Muscle layer of colon (tissue), 2 donors: Measurements from ENCODE around the gene FRMPD1.
"Not testable (repeated sequence)": the region's sequence is repeated elsewhere in the genome, so short reads cannot be mapped to it uniquely, and the experiment has no call there.

Source experiments
- H3K27ac ChIP-seq: one replicate; pipeline ENCODE4 v1.7.0; 2013; ENCODE audit warnings: low read depth, mild to moderate bottlenecking, low read length, moderate library complexity
- H3K27me3 ChIP-seq, 2 donors: one replicate each; pipeline ENCODE4 v1.7.0; 2013; ENCODE audit warnings: low read length in 2 of 2, mild to moderate bottlenecking in 2 of 2; ENCODE audit not compliant: insufficient read depth in 2 of 2, control insufficient read depth in 1 of 2
- H3K36me3 ChIP-seq: one replicate; pipeline ENCODE4 v1.7.0; 2013; ENCODE audit warnings: mild to moderate bottlenecking, low read length; ENCODE audit not compliant: insufficient read depth
- H3K4me1 ChIP-seq: one replicate; pipeline ENCODE4 v1.7.0; 2013; ENCODE audit warnings: mild to moderate bottlenecking, low read length; ENCODE audit not compliant: insufficient read depth
- H3K4me3 ChIP-seq, 2 donors: one replicate each; pipeline ENCODE4 v1.7.0; 2013; ENCODE audit warnings: low read length in 2 of 2, low read depth in 1 of 2, mild to moderate bottlenecking in 1 of 2, moderate library complexity in 1 of 2
- H3K9ac ChIP-seq: one replicate; pipeline ENCODE4 v1.7.0; 2013; ENCODE audit warnings: low read length
- H3K9me3 ChIP-seq: one replicate; pipeline ENCODE4 v1.7.0; 2013; ENCODE audit warnings: mild to moderate bottlenecking, low read length
- donor health status: abdominal sarcoma.
- donor health status: Adenocarcinoma of cecum.

Gene FRMPD1, protein sequence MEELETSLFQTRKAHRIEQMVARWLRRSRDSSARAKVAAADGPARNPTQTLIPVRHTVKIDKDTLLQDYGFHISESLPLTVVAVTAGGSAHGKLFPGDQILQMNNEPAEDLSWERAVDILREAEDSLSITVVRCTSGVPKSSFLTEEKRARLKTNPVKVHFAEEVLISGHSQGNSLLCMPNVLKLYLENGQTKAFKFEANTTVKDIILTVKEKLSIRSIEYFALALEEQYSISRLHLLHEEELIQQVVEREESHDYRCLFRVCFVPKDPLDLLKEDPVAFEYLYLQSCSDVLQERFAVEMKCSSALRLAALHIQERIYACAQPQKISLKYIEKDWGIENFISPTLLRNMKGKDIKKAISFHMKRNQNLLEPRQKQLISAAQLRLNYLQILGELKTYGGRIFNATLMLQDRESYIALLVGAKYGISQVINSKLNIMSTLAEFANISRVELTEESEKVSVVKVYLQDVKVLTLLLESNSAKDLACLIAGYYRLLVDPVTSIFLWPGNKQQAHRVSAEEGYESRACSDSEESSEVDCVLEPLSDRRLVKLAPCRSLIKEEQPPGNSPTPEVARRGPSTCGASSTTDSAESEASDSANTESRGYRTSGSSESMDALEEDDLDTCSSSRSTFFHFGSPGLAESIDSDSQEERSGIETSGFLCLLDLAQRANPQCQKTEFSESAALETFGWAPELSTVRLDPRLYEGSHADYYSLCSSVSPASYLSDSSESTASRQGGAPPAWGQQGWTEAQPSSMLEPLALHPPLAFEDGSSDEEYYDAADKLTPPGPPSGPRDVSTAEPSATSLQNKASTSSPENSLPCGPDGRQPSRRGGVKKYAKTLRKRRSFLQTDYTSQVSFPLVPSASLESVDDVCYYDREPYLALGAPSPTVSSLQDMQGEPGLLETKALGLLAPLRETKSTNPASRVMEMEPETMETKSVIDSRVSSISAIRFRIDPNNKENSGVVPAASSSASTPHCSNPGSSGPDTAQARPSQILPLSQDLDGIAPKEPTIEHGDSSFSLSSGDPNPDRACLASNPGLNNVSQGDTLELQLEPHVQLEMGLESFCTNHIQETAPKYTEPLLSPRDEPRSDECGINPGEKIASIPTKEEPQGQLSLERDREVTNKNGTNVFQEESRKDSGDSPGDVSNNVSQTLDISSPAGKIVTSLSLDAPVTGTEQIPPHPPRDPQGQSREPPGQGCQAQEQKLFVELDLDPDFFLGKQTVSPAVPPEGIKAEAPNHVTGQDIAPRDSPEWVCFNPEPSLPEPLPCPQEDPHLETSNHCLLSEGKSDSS (N-terminal part only)

DNA sequence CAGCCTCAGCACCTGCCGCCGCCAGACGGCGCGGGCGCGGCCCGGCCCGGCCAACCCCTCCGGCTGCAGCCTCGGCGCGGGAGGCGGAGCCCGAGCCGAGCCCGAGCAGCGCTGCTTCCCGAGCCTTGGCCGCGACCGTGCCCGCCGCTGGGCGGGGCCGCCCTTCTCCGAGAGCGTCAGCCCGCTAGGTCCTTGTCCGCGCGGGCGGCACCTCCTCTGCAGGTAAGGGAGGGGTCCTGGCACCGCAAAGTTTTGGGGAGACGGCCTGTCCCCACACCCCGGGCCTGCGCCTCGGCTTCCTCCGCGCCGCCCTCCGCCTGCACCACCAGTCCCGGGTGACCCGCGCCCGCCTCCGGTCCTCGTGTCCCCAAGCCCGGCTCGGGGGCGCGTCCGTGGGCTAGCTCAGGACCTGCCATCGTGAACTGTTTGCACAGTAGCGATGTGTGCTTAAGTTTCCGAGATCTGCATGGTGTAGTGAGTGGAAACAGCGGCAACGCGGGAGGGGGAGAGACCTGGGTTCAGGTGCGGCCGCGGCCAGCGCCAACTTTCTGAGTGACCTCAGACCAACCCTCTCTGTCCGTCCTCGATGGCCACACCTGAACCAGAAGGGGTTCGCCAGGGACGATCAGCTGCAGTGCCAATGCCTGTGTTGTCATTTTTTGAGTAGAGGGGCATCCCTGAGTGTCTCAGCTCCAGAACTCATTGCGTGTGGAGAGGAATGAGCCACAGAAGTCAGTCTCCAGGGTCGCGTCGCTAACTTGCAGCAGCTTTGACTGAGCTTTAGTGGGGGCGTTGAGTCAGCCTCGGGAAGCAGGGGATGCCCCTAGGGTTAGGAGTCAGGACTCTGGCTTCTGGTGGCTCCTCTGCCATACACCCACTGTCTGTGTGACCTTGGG is at the start of gene FRMPD1:
TSS of gene FRMPD1 (plus strand) at position 82 of the 896 bp plus-strand sequence. CDS start 41,688 bp downstream, outside the sequence.
- H3K27ac ChIP-seq: no peak within 1 kb of the TSS
- H3K4me3 ChIP-seq: peak within 1 kb of the TSS; percentile 71 to 87
- H3K36me3 ChIP-seq: no peaks in the 10 kb centered on the region
- no peaks in the 10 kb centered on the region for H3K9me3 ChIP-seq
- H3K9ac ChIP-seq: no peak within 1 kb of the TSS
- H3K27me3 ChIP-seq: peaks cover 17 to 24% of the 10 kb centered on the region in 2 donors
- peaks cover 8% of the 10 kb centered on the region for H3K4me1 ChIP-seq

DNA sequence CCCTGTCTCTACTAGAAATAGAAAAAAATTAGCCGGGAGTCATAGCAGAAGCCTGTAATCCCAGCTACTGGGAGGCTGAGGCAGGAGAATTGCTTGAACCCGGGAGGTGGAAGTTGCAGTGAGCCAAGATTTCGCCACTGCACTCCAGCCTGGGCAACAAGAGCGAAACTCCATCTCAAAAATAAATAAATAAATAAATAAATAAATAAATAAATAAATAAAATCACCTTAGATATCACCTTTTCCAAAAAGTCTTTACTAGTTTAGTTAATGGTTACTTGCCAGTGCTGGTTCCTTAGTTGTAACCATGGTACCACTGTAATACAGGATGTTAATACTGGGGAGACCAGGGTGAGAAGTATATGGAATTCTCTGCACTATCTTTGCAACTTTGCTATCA is 48.7 kb upstream of the FRMPD1 start:
- H3K27me3 ChIP-seq, H3K36me3 ChIP-seq, H3K4me1 ChIP-seq, H3K9me3 ChIP-seq, H3K9ac ChIP-seq, H3K4me3 ChIP-seq, H3K27ac ChIP-seq: not testable (repeated sequence)

DNA sequence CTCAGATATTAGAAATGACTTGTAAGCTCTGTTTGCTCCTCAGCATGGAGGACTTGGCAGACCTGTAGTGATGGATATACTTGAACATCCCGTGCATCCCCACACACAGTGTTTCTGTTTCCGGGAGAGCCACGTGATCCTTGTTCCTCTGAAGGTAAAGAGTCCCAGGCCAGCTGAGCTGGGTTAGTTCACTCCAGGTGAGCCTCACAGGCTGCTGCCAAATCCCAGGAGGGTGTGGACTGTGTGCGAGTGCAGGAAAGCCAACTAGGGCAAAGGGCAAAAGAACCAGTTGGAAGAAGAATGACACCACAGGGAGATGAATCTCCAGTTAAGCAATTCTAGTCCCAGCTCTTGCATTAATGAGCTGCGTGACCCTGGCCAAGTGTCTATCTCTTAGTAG is 47.9 kb upstream of the FRMPD1 start:
- Histone ChIP-seq H3K4me3 (no peak overlapping the region), H3K4me1 (no peaks in the 10 kb centered on the region), H3K9ac (no peak overlapping the region), H3K27me3 (no peaks in the 10 kb centered on the region), H3K9me3 (no peaks in the 10 kb centered on the region), H3K36me3 (no peaks in the 10 kb centered on the region), H3K27ac (no peak overlapping the region)

DNA sequence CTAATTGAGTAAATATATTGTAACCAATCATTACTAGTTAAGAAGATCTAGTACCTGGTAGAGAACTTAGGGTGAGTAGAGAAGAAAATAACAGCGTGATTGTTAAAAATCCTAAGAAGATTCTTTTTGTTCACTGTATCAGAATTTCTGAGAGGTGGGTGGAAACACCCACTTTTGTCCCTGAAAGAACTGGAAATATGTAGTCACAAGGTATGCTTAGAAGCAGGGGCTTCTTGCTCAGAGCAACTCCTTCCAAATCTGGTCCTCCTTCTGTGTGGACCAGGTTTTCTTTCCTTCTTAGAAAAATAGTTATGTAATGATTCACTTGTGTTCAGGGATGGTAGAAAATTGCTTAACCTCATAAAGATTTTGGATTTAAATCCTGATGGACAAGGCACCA is 46.5 kb upstream of the FRMPD1 start:
- no peaks in the 10 kb centered on the region for H3K36me3 ChIP-seq
- no peaks in the 10 kb centered on the region for H3K4me1 ChIP-seq
- H3K27me3 ChIP-seq: no peaks in the 10 kb centered on the region
- H3K4me3 ChIP-seq: no peak overlapping the region
- no peaks in the 10 kb centered on the region for H3K9me3 ChIP-seq
- no peak overlapping the region for H3K9ac ChIP-seq
- no peak overlapping the region for H3K27ac ChIP-seq

- no peak overlapping the region for H3K4me3 ChIP-seq
- H3K36me3 ChIP-seq: no peaks in the 10 kb centered on the region
- no peak overlapping the region for H3K27ac ChIP-seq
- no peak overlapping the region for H3K9ac ChIP-seq
- H3K4me1 ChIP-seq: no peaks in the 10 kb centered on the region
- no peaks in the 10 kb centered on the region for H3K27me3 ChIP-seq
- H3K9me3 ChIP-seq: no peaks in the 10 kb centered on the region
Measured at GRCh38 chr9:37608250-37608649, 42.5 kb upstream of the FRMPD1 start.

DNA sequence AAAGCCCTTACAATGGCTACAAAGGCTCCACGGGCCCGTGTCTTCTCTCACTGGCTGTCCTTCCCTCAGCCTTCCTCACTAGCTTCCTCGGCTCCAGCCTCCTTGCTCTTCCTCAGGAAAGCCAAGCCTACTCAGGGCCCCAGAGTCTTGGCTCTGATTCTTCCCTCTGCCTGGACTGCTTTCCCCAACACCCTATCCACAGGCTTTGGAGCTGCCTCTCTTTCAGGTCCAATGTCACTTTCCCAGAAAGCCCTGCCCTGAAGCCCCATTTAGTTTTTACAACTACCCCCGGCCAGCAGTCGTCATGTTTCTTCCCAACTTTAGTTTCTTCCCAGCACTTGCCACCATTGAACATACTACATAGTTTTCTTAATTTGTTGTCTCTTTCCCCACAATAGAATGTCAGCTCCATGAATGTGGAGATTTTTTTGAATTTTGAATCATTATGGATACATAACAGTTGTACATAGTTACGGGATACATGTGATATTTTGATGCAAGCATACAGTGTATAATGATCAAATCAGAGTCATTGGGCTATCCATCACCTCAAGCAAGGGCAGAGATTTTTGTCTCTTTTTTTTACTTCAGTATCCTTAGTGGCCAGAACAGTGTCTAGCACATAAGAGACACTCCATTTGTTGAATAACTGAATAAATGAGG is 40.9 kb upstream of the FRMPD1 start:
- H3K4me1 ChIP-seq: no peaks in the 10 kb centered on the region
- H3K9me3 ChIP-seq: no peaks in the 10 kb centered on the region
- no peaks in the 10 kb centered on the region for H3K36me3 ChIP-seq
- H3K4me3 ChIP-seq: no peak overlapping the region
- H3K9ac ChIP-seq: no peak overlapping the region
- H3K27ac ChIP-seq: no peak overlapping the region
- no peaks in the 10 kb centered on the region for H3K27me3 ChIP-seq

DNA sequence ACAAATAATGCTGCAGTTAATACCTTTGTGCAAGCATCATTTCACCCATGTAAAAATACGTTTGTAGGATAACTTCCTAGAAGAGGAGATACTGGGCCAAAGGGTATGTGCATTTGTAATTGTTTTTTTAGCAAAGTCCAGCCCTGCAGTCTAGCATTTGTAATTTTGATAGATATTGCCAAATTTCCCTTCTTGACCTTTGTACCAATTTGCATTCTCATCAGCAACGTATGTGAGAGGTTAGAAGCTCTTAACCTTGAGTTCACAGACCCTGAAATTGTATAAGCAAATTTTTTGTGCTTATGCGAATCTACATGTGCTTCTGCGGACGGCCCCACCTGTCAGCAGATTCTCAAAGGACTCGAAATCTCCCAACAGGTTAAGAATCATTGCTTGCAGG is 39.7 kb upstream of the FRMPD1 start:
- Histone ChIP-seq H3K4me3 (no peak overlapping the region), H3K36me3 (no peaks in the 10 kb centered on the region), H3K9ac (no peak overlapping the region), H3K27me3 (no peaks in the 10 kb centered on the region), H3K27ac (no peak overlapping the region), H3K4me1 (no peaks in the 10 kb centered on the region), H3K9me3 (no peaks in the 10 kb centered on the region)

GRCh38 chr9:37611961-37612360 is 38.8 kb upstream of the FRMPD1 start:
- H3K9me3 ChIP-seq: no peaks in the 10 kb centered on the region
- no peaks in the 10 kb centered on the region for H3K27me3 ChIP-seq
- no peak overlapping the region for H3K27ac ChIP-seq
- H3K4me3 ChIP-seq: no peak overlapping the region
- H3K36me3 ChIP-seq: no peaks in the 10 kb centered on the region
- H3K9ac ChIP-seq: no peak overlapping the region
- H3K4me1 ChIP-seq: no peaks in the 10 kb centered on the region

DNA sequence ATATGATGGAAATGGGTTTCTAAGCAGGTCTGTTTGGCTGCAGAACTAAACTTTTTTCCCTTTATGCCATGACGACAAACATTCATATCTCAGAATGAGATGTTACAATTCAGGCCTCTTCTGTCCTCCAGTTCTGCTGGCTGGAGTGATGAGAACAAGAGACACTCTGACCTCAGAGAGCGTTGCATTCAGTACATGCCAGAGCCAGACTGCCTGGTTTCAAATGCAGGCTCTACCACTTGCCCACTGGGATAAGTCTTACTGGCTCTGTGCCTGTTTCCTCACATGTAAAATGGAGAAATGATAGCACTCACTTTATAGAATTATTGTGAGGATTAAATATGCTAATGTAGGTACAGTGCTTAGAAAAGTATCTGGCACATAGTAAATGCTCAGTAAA is 33.6 kb upstream of the FRMPD1 start:
- no peak overlapping the region for H3K27ac ChIP-seq
- no peaks in the 10 kb centered on the region for H3K27me3 ChIP-seq
- H3K9ac ChIP-seq: no peak overlapping the region
- H3K9me3 ChIP-seq: no peaks in the 10 kb centered on the region
- H3K36me3 ChIP-seq: no peaks in the 10 kb centered on the region
- no peak overlapping the region for H3K4me3 ChIP-seq
- H3K4me1 ChIP-seq: no peaks in the 10 kb centered on the region

DNA sequence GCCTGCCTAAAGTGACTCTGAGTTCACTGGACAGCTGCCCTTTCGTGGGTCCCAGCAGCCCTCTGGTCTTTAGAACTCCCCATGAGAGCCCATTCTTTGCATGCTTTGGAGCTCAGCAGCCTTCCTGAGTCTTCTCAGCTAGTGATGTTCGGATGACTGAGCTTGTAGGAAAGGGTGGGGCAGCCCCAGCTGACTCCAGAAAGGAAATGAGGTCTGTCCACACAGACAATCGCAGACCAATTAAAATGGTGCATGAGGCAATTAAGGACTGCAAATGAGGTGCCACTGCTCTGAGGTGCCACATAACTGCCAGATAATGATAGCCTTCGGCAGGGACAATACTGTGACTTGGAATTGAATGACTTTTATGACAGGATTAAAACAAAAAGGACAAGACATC is 32.9 kb upstream of the FRMPD1 start:
- H3K9me3 ChIP-seq: no peaks in the 10 kb centered on the region
- H3K4me1 ChIP-seq: no peaks in the 10 kb centered on the region
- no peaks in the 10 kb centered on the region for H3K36me3 ChIP-seq
- no peak overlapping the region for H3K9ac ChIP-seq
- no peak overlapping the region for H3K4me3 ChIP-seq
- no peaks in the 10 kb centered on the region for H3K27me3 ChIP-seq
- H3K27ac ChIP-seq: no peak overlapping the region
